ENCODE results near the gene PLPP2. TPM values are rescaled to one million over a fixed set of nuclear protein-coding genes. Genes with fewer than 3 reads are reported as not detected.
"Not testable (repeated sequence)": the region's sequence is repeated elsewhere in the genome, so short reads cannot be mapped to it uniquely, and the experiment has no call there.

PLPP2 gene
- total RNA-seq, 1 donor = 9.9 TPM

- no peak for DNase-seq (ENCODE audit: low read depth)
- TF ChIP-seq, protein P1, sequence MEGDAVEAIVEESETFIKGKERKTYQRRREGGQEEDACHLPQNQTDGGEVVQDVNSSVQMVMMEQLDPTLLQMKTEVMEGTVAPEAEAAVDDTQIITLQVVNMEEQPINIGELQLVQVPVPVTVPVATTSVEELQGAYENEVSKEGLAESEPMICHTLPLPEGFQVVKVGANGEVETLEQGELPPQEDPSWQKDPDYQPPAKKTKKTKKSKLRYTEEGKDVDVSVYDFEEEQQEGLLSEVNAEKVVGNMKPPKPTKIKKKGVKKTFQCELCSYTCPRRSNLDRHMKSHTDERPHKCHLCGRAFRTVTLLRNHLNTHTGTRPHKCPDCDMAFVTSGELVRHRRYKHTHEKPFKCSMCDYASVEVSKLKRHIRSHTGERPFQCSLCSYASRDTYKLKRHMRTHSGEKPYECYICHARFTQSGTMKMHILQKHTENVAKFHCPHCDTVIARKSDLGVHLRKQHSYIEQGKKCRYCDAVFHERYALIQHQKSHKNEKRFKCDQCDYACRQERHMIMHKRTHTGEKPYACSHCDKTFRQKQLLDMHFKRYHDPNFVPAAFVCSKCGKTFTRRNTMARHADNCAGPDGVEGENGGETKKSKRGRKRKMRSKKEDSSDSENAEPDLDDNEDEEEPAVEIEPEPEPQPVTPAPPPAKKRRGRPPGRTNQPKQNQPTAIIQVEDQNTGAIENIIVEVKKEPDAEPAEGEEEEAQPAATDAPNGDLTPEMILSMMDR (IDR thresholded peaks at IDR 0.05; ENCODE audit: insufficient read depth, low read depth, low read length) = no peak
- H3K4me3 ChIP-seq (ENCODE audit: low read depth, low read length) = no peak overlapping the region
Observed at GRCh38 chr19:275000-275399, 16.2 kb downstream of the PLPP2 start.

GRCh38 chr19:273393-273792 is 17.8 kb downstream of the PLPP2 start:
- TF ChIP-seq, protein P1 (IDR thresholded peaks at IDR 0.05; ENCODE audit: insufficient read depth, low read depth, low read length) = no peak
- DNase-seq (ENCODE audit: low read depth) = no peak
- H3K4me3 ChIP-seq (ENCODE audit: low read depth, low read length) = no peak overlapping the region

- TF ChIP-seq, protein P1 (IDR thresholded peaks at IDR 0.05; ENCODE audit: insufficient read depth, low read depth, low read length) = no peak
- H3K4me3 ChIP-seq (ENCODE audit: low read depth, low read length) = no peak overlapping the region
- no peak for DNase-seq (ENCODE audit: low read depth)
Observed at GRCh38 chr19:271856-272255, 19.3 kb downstream of the PLPP2 start.

DNA sequence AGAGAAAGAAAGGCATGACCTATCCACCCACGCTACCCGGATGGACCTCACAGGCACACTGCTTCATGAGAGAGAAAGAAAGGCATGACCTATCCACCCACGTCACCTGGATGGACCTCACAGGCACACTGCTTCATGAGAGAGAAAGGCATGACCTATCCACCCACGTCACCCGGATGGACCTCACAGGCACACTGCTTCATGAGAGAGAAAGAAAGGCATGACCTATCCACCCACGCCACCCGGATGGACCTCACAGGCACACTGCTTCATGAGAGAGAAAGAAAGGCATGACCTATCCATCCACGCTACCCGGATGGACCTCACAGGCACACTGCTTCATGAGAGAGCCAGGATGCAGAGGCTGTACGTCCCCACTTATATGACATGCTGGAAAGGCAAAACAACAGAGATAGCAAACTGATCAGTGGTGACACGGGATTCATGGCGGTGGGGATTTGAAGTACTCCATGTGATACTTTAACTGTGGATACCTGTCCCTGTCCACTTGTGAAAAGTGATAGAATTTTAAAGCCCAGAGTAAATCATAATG is 20.4 kb downstream of the PLPP2 start:
- H3K4me3 ChIP-seq (ENCODE audit: low read depth, low read length); DNase-seq (ENCODE audit: low read depth): not testable (repeated sequence)

DNA sequence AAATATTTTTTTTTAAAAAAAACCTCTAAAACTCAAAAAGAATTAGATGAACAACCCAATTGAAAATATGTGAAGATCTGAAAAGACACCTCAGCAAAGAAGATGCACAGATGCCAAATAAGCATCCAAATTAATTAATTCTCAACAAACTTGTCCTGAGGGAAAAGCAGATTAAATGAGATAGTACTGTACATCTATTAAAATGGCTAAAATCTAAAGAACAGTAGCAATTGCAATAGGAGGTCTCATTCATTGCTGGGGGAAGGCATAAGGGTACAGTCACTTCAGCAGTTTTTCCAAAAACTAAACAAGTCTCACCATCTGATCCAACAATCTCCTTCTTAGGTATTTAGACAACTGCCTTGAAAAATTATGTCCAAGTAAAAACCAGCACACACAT is 22.0 kb downstream of the PLPP2 start:
- no peak overlapping the region for H3K4me3 ChIP-seq (ENCODE audit: low read depth, low read length)
- no peak for DNase-seq (ENCODE audit: low read depth)
- TF ChIP-seq, protein P1 (IDR thresholded peaks at IDR 0.05; ENCODE audit: insufficient read depth, low read depth, low read length) = no peak

DNA sequence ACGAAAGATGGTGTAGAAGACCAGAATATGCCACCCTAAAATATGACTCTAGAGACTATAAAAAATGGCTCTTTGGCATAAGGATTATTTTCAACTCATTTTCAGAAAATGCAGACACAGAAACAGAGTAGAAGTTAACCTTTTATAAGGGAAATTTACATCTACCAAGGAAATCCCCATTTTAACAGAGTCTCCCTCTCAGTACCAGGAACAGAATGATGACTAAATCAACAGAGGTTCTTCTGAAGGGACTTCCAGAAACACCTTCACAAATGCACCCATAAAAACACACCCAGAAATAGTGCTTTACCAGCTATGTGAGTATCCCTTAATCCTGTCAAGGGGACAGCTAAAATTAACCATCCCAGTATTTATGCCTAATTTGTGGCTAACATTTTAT is 29.1 kb downstream of the PLPP2 start:
- no peak overlapping the region for H3K4me3 ChIP-seq (ENCODE audit: low read depth, low read length)
- DNase-seq (ENCODE audit: low read depth) = no peak
- TF ChIP-seq, protein P1 (IDR thresholded peaks at IDR 0.05; ENCODE audit: insufficient read depth, low read depth, low read length) = no peak

- H3K4me3 ChIP-seq (ENCODE audit: low read depth, low read length); DNase-seq (ENCODE audit: low read depth): not testable (repeated sequence)
Observed at GRCh38 chr19:256804-257203, 34.4 kb downstream of the PLPP2 start.

GRCh38 chr19:252421-253186 is 38.6 kb downstream of the PLPP2 start:
- DNase-seq (ENCODE audit: low read depth); H3K4me3 ChIP-seq (ENCODE audit: low read depth, low read length): not testable (repeated sequence)

Measured in fibroblast of villous mesenchyme (primary cell).